Measurements from ENCODE around the gene UBE2Z. TPM values are rescaled to one million over a fixed set of nuclear protein-coding genes. Genes with fewer than 3 reads are reported as not detected.
A peak's percentile ranks its signal among the peaks of the same experiment; 100 is the strongest.

The UBE2Z gene
- total RNA-seq, 1 experiment from 2014 or later, result 119 TPM

- TF ChIP-seq ATF3 (IDR thresholded peaks at IDR 0.05) (no peak), CTCF (IDR thresholded peaks at IDR 0.05 in 2 of 3, conservative IDR thresholded peaks at IDR 0.05 in 1 of 3; ENCODE audit: borderline replicate concordance in 1 of 3, insufficient read depth in 1 of 3, low read depth in 2 of 3, low read length in 2 of 3) (no peak), POLR2AphosphoS5 (IDR thresholded peaks at IDR 0.05; ENCODE audit: low read depth, low read length) (no peak), EGR1 (IDR thresholded peaks at IDR 0.05; ENCODE audit: low read depth) (no peak), EZH2phosphoT487 (IDR thresholded peaks at IDR 0.05; ENCODE audit: borderline replicate concordance) (no peak), MAX (IDR thresholded peaks at IDR 0.05) (no peak)
These were observed 527 bp upstream of the UBE2Z start (continued) for GRCh38 chr17:48907713-48908046.

- CTCF ChIA-PET, result interaction anchor here (0.7 to 2.5 kb wide), 4 partner anchors 17 to 127 kb away, joined by 3 to 14 read pairs (median 6); partner anchors contain the start of gene ATP5MC1
- Histone ChIP-seq H3K9me2 (ENCODE audit: insufficient read depth) (no peaks in the 10 kb centered on the region), H4K20me1 (ENCODE audit: insufficient read depth) (peaks cover 31% of the 10 kb centered on the region), H3K4me1 (ENCODE audit: control insufficient read depth in 1 of 2, insufficient read depth in 2 of 2, low read length in 2 of 2) (peaks cover 18 to 26% of the 10 kb centered on the region in 2 experiments), H3K9me3 (ENCODE audit: control insufficient read depth in 1 of 2, insufficient read depth in 1 of 2, low read depth in 1 of 2, low read length in 2 of 2) (no peaks in the 10 kb centered on the region), H3K9ac (ENCODE audit: low read length) (peak overlapping the region; percentile 93), H3K27ac (ENCODE audit: low read depth, low read length) (peak overlapping the region; percentile 92), H3K79me2 (ENCODE audit: insufficient read depth, low read length) (peaks cover 54% of the 10 kb centered on the region), H3K36me3 (ENCODE audit: control insufficient read depth in 1 of 2, insufficient read depth in 2 of 2, low read length in 2 of 2) (peaks cover 33 to 42% of the 10 kb centered on the region in 2 experiments), H3K4me2 (ENCODE audit: low read length) (peak overlapping the region; percentile 75), H2AFZ (ENCODE audit: low read depth, low read length, poor library complexity, severe bottlenecking) (no peak overlapping the region), H3K27me3 (ENCODE audit: insufficient read depth, low read length) (no peaks in the 10 kb centered on the region), H3K4me3 (replicated peaks in 1 of 2; ENCODE audit: low read depth in 1 of 2, low read length in 2 of 2) (peak overlapping the region; percentile 70 to 84)
- ATAC-seq (peak; percentile 72), DNase-seq (ENCODE audit: low read depth, low spot score) (peak; percentile 83)
- POLR2A ChIA-PET, result interaction anchor here (0.7 to 2.8 kb wide), 5 partner anchors 10 to 352 kb away, joined by 3 to 34 read pairs (median 3); partner anchors contain the start of gene ATP5MC1
- no TSS peak for BruUV-seq (replicated peaks)
- RAD21 ChIA-PET (ENCODE audit: low non-redundant PET in 1 of 2, low total read pairs in 2 of 2, uncharacterized antibody in 2 of 2, unreplicated experiment in 2 of 2), result interaction anchor here in 1 of 2 experiments (0.7 kb wide), 1 partner anchor 193 kb away, joined by 4 read pairs; no protein-coding TSS in a partner anchor
- intact Hi-C loops (cut with micrococcal nuclease), result loop anchor here (2.0 to 5.0 kb wide), 2 partner anchors 78 to 283 kb away; partner anchors contain the start of gene CALCOCO2
- TF ChIP-seq ZNF274 (IDR thresholded peaks at IDR 0.05; ENCODE audit: low read depth, low read length), result no peak
- peak; percentile 49 for TF ChIP-seq YY1 (IDR thresholded peaks at IDR 0.05; ENCODE audit: extremely low read depth, insufficient replicate concordance, low read depth, low read length)
- no peak for TF ChIP-seq TCF7L2 (IDR thresholded peaks at IDR 0.05; ENCODE audit: borderline replicate concordance, extremely low read depth, insufficient read depth, insufficient read length)
- TF ChIP-seq POLR2AphosphoS5 (IDR thresholded peaks at IDR 0.05; ENCODE audit: low read depth, low read length), result peak; percentile 35
- TF ChIP-seq EGR1 (IDR thresholded peaks at IDR 0.05; ENCODE audit: low read depth), result peak; percentile 49; the same call in 1 of the 2 replicates
These were observed 717 bp downstream of the UBE2Z start for GRCh38 chr17:48908853-48909394.

Data from HCT116 (cell line).